Keratinocyte (primary cell): Measurements from ENCODE around the gene PDE9A. TPM values are rescaled to one million over a fixed set of nuclear protein-coding genes. Genes with fewer than 3 reads are reported as not detected.

ENCODE experiments used
- DNase-seq: peaks from one replicate; pipeline ENCODE4 v3.0.0-alpha.2; 2011; ENCODE audit warnings: low read depth, missing footprints, low spot score
- FAIRE-seq: peaks from 2 replicates; lab custom pipeline; 2011; peaks lifted over from hg19 to GRCh38; lab: Jason Lieb, UNC
- H2AFZ ChIP-seq: 2 replicates; pipeline ENCODE4 v1.6.0; 2012; ENCODE audit warnings: low read length, control low read depth, inconsistent platforms; ENCODE audit not compliant: control insufficient read depth
- H3K27ac ChIP-seq: 2 replicates; pipeline ENCODE4 v1.5.1; 2011; ENCODE audit warnings: low read length; ENCODE audit not compliant: control insufficient read depth, insufficient read depth
- H3K27me3 ChIP-seq: 3 replicates; pipeline ENCODE4 v1.6.0; 2011; ENCODE audit warnings: low read length; ENCODE audit not compliant: control insufficient read depth, insufficient read depth; ENCODE audit errors: extremely low read depth
- H3K36me3 ChIP-seq, 2 experiments: 2 replicates in 1 of 2; 3 replicates in 1 of 2; pipeline ENCODE4 v1.5.1; 2011; ENCODE audit warnings: low read length in 2 of 2, mild to moderate bottlenecking in 1 of 2; ENCODE audit not compliant: control insufficient read depth in 2 of 2, insufficient read depth in 2 of 2; ENCODE audit errors: extremely low read depth in 1 of 2
- H3K4me1 ChIP-seq: 3 replicates; pipeline ENCODE4 v1.5.1; 2011; ENCODE audit warnings: low read length; ENCODE audit not compliant: control insufficient read depth, insufficient read depth; ENCODE audit errors: extremely low read depth
- H3K4me2 ChIP-seq: 3 replicates; pipeline ENCODE4 v1.6.0; 2011; ENCODE audit warnings: low read depth, low read length; ENCODE audit not compliant: control insufficient read depth, insufficient read depth; ENCODE audit errors: extremely low read depth
- H3K4me3 ChIP-seq, 3 experiments: fragments of 200-600 bp in 1 of 3; sonication (generic) in 1 of 3; 2 replicates in 2 of 3; 3 replicates in 1 of 3; pipeline ENCODE4 v1.5.1; 2011 to 2016; ENCODE audit warnings: low read length in 3 of 3, mild to moderate bottlenecking in 3 of 3, control low read depth in 2 of 3, inconsistent platforms in 1 of 3, low read depth in 1 of 3, mixed read lengths in 1 of 3, mixed run types in 1 of 3, moderate library complexity in 1 of 3; ENCODE audit not compliant: control insufficient read depth in 2 of 3, insufficient read depth in 2 of 3; ENCODE audit errors: extremely low read depth in 1 of 3
- H3K79me2 ChIP-seq: 2 replicates; pipeline ENCODE4 v1.6.0; 2012; ENCODE audit warnings: low read length; ENCODE audit not compliant: control insufficient read depth, insufficient read depth
- H3K9ac ChIP-seq: 3 replicates; pipeline ENCODE4 v1.6.0; 2011; ENCODE audit warnings: low read length; ENCODE audit not compliant: control insufficient read depth, insufficient read depth; ENCODE audit errors: extremely low read depth
- H3K9me1 ChIP-seq: 3 replicates; pipeline ENCODE4 v1.6.0; 2011; ENCODE audit warnings: low read length; ENCODE audit not compliant: control insufficient read depth, insufficient read depth; ENCODE audit errors: extremely low read depth
- H3K9me3 ChIP-seq: 2 replicates; pipeline ENCODE4 v1.5.1; 2012; ENCODE audit warnings: low read depth, low read length; ENCODE audit not compliant: control insufficient read depth
- H4K20me1 ChIP-seq: 3 replicates; pipeline ENCODE4 v1.6.0; 2011; ENCODE audit warnings: low read length; ENCODE audit not compliant: control insufficient read depth, insufficient read depth; ENCODE audit errors: extremely low read depth
- EZH2 ChIP-seq: IDR thresholded peaks from one replicate; pipeline ENCODE4 v1.6.1; 2012; ENCODE audit warnings: inconsistent platforms, mild to moderate bottlenecking, low read length, moderate library complexity
- dilution Hi-C: fragments of 300-500 bp; cut with MboI; formaldehyde crosslinking; loops from one replicate; pipeline ENCODE4 v1.7.0; 2020; ENCODE audit warnings: low sequenced_read_pairs; ENCODE audit not compliant: extremely low pct_ligation_motif_present
- polyA plus RNA-seq, 5 experiments: library from polyadenylated mRNA; depleted of rRNA in 3 of 5; stranded (reverse) in 3 of 5; stranded (forward) in 1 of 5; unstranded in 1 of 5; fragments of >200 nt; gene quantifications; 1 replicate in 1 of 5; 2 replicates in 3 of 5; 3 replicates in 1 of 5; pipeline versions ENCODE4 v1.2.1 to v1.2.3, GENCODE V29; 2011 to 2012; ENCODE audit warnings: missing spikeins in 2 of 5, low read depth in 1 of 5, low replicate concordance in 1 of 5
- TF ChIP-seq, protein P1 (sequence below), 3 experiments: IDR thresholded peaks in 1 of 3; conservative IDR thresholded peaks in 1 of 3; optimal IDR thresholded peaks in 1 of 3; 2 replicates in 2 of 3; 3 replicates in 1 of 3; pipeline versions ENCODE3 to v1.5.1; 2011; ENCODE audit warnings: low read length in 3 of 3, mild to moderate bottlenecking in 3 of 3, moderate library complexity in 2 of 3, control low read depth in 1 of 3, inconsistent platforms in 1 of 3; ENCODE audit not compliant: insufficient read depth in 2 of 3; ENCODE audit errors: extremely low read depth in 1 of 3

Gene PDE9A
- polyA plus RNA-seq, 1 donor (not counting 4 experiments of a cell fraction or from before 2014, with no cell fraction given): 0.13 TPM

DNA sequence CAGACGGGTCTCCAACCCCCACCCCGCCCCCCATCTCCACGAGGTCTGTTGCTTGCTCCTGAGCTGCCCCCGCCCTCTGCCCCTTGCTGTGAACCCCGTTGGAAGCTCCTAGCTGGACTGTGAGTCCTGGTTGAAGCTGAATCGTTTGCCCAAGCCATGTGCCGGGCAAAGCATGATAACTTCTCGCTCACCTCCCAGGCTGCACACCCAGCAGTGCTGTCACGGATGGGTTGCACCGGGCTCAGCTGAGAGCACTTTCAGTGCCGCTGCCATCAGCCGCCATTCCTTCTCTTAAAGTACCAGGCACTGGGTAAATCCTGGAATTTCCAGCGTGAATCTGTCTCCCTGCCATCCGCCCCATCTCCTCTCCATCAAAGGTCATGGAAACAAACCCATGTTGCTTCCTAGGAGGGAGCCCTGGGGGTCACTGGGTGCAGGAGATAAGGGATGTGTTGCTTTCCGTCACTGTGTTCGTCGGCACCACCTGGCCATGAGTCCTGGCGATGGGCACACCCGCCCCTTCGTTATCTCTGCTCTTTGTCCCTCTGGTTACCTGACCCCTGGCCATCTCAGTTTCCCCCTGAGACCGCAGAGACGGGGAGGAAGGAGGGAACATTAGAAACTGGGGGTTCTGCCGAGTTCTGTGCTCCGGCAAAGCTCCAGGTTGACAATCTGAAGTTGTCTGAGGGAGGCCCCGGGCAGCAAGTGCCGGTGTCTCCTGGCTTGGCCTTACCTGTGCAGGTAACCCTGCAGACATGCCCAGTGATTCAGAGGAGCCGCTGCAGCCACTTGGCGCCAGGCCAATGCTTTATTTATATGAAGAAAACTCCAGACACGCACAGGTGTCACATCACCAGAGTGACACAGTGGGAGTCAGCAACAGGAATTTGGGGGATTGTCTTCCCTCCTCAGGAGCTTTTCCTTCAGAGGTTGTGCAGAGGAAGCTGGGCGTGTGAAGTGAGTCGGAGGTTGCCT, 2.7 kb downstream of the PDE9A start:
- H3K36me3 ChIP-seq: no peaks in the 10 kb centered on the region
- H3K9me1 ChIP-seq: no peaks in the 10 kb centered on the region
- no peak overlapping the region for H3K9ac ChIP-seq
- H3K4me3 ChIP-seq: no peak overlapping the region
- peaks cover 2% of the 10 kb centered on the region for H3K4me1 ChIP-seq
- H2AFZ ChIP-seq: no peak overlapping the region
- H3K9me3 ChIP-seq: no peaks in the 10 kb centered on the region
- H4K20me1 ChIP-seq: no peaks in the 10 kb centered on the region
- no peaks in the 10 kb centered on the region for H3K79me2 ChIP-seq
- FAIRE-seq (no peak), DNase-seq (no peak)
- H3K4me2 ChIP-seq: no peak overlapping the region
- H3K27ac ChIP-seq: no peak overlapping the region
- peaks cover 60% of the 10 kb centered on the region for H3K27me3 ChIP-seq
- no peak for TF ChIP-seq EZH2
- TF ChIP-seq, protein P1, sequence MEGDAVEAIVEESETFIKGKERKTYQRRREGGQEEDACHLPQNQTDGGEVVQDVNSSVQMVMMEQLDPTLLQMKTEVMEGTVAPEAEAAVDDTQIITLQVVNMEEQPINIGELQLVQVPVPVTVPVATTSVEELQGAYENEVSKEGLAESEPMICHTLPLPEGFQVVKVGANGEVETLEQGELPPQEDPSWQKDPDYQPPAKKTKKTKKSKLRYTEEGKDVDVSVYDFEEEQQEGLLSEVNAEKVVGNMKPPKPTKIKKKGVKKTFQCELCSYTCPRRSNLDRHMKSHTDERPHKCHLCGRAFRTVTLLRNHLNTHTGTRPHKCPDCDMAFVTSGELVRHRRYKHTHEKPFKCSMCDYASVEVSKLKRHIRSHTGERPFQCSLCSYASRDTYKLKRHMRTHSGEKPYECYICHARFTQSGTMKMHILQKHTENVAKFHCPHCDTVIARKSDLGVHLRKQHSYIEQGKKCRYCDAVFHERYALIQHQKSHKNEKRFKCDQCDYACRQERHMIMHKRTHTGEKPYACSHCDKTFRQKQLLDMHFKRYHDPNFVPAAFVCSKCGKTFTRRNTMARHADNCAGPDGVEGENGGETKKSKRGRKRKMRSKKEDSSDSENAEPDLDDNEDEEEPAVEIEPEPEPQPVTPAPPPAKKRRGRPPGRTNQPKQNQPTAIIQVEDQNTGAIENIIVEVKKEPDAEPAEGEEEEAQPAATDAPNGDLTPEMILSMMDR (optimal IDR thresholded peaks at IDR 0.05 in 1 of 3, IDR thresholded peaks at IDR 0.05 in 1 of 3, conservative IDR thresholded peaks at IDR 0.05 in 1 of 3; ENCODE audit: extremely low read depth in 1 of 3, insufficient read depth in 2 of 3, low read length in 3 of 3): no peak
- dilution Hi-C loops: no loop called here

DNA sequence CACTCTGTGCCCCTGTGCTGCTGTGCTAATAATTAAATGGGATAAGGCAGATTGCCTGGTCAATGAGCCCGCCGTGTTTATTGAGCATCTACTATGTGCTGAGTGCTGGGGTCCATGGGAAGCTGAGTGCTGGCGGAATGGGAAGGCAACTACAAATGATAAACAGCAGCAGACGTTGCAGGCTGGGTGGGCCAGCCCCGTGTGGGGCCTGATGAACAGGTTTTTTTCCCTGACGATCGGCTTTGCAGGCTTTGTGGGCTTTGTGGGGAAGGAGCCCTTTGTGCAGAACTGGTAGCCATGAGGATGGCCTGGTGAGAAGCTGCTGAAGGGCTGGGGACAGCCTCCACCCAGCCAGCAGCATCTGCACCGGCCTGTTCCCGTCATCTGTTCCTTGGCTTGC, 3.5 kb downstream of the PDE9A start:
- Histone ChIP-seq H3K9me1 (no peaks in the 10 kb centered on the region), H2AFZ (no peak overlapping the region), H4K20me1 (no peaks in the 10 kb centered on the region), H3K4me1 (peaks cover 2% of the 10 kb centered on the region), H3K9ac (no peak overlapping the region), H3K79me2 (no peaks in the 10 kb centered on the region), H3K36me3 (no peaks in the 10 kb centered on the region), H3K27ac (no peak overlapping the region), H3K9me3 (no peaks in the 10 kb centered on the region), H3K4me2 (no peak overlapping the region), H3K4me3 (no peak overlapping the region), H3K27me3 (peaks cover 53% of the 10 kb centered on the region)
- TF ChIP-seq, protein P1 (optimal IDR thresholded peaks at IDR 0.05 in 1 of 3, IDR thresholded peaks at IDR 0.05 in 1 of 3, conservative IDR thresholded peaks at IDR 0.05 in 1 of 3; ENCODE audit: extremely low read depth in 1 of 3, insufficient read depth in 2 of 3, low read length in 3 of 3): no peak
- no peak for DNase-seq
- FAIRE-seq: no peak
- dilution Hi-C loops: no loop called here
